ENCODE measurements around the gene LAMA2. TPM values are rescaled to one million over a fixed set of nuclear protein-coding genes. Genes with fewer than 3 reads are reported as not detected.

Gene LAMA2
- total and polyA plus RNA-seq, 2 of the 8 experiments (the other 6 are each of a cell fraction or from before 2014, with no cell fraction given), result 1.3 to 3.8 TPM

DNA sequence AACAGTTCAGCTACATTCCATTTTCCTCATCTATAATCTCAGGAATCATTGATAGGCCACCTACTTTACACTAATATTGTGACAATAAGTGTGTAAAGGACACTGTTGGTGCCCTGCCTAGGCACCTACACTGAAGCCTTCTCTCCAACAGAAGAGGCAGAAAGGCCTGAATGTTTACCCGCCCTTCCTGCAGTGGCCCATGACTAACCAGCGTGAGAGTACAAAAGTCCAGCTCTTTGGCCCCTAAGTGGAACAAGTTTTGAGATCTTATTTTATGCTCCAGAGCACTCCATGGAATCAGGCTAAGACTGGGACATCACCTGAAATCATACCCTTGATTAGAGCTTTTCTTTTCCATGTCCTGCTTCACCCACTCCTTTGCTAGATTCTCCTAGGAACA, 467.3 kb downstream of the LAMA2 start:
- Histone ChIP-seq H3K27me3 (replicated peaks in 1 of 4; ENCODE audit: control insufficient read depth in 3 of 4, extremely low read depth in 1 of 4, insufficient read depth in 3 of 4, low read length in 3 of 4) (no peaks in the 10 kb centered on the region), H3K79me1 (ENCODE audit: low read depth, low read length) (no peaks in the 10 kb centered on the region), H3K23ac (ENCODE audit: insufficient read length) (no peak overlapping the region), H2BK20ac (ENCODE audit: low read length) (no peak overlapping the region), H3K18ac (ENCODE audit: extremely low read depth, low read length) (no peak overlapping the region), H4K20me1 (replicated peaks in 1 of 2; ENCODE audit: control insufficient read depth in 1 of 2, insufficient read depth in 2 of 2, low read length in 2 of 2) (no peaks in the 10 kb centered on the region), H2BK5ac (ENCODE audit: low read depth, low read length) (no peak overlapping the region), H4K8ac (ENCODE audit: extremely low read depth, insufficient read depth, low read length) (no peak overlapping the region), H3K4ac (replicated peaks; ENCODE audit: insufficient read length, low read depth, low read length) (no peak overlapping the region), H3K27ac (ENCODE audit: low read depth, low read length) (no peak overlapping the region), H2AK5ac (ENCODE audit: low read depth, low read length) (no peak overlapping the region), H4K5ac (ENCODE audit: insufficient read length, low read depth, low read length) (no peak overlapping the region), H3K4me3 (ENCODE audit: extremely low read depth in 1 of 4, insufficient read depth in 2 of 4, low read depth in 3 of 4, low read length in 4 of 4) (no peak overlapping the region), H3K79me2 (ENCODE audit: control insufficient read depth in 1 of 2, insufficient read depth in 2 of 2, low read length in 2 of 2) (no peaks in the 10 kb centered on the region), H4K91ac (replicated peaks; ENCODE audit: insufficient read length, low read length) (no peak overlapping the region), H3K4me2 (ENCODE audit: insufficient read depth in 1 of 2, low read depth in 2 of 2, low read length in 2 of 2) (no peak overlapping the region), H3K36me3 (ENCODE audit: control insufficient read depth in 2 of 4, insufficient read depth in 4 of 4, low read length in 3 of 4) (no peaks in the 10 kb centered on the region), H2BK15ac (ENCODE audit: low read length) (no peak overlapping the region), H2AFZ (ENCODE audit: low read length) (no peak overlapping the region), H2BK120ac (replicated peaks; ENCODE audit: low read depth, low read length) (no peak overlapping the region), H3K9ac (replicated peaks in 1 of 4; ENCODE audit: extremely low read depth in 1 of 4, low read depth in 3 of 4, low read length in 3 of 4) (no peak overlapping the region), H2BK12ac (ENCODE audit: low read depth, low read length) (no peak overlapping the region), H3K56ac (replicated peaks; ENCODE audit: insufficient read length, low read depth, low read length) (no peak overlapping the region), H3K9me3 (ENCODE audit: insufficient read depth in 2 of 2, low read depth in 1 of 2, low read length in 1 of 2) (no peaks in the 10 kb centered on the region), H3K4me1 (replicated peaks in 1 of 4; ENCODE audit: control insufficient read depth in 3 of 4, insufficient read depth in 4 of 4, low read length in 3 of 4) (no peaks in the 10 kb centered on the region), H3K14ac (ENCODE audit: insufficient read length) (no peak overlapping the region), H3K23me2 (ENCODE audit: low read depth, low read length) (no peaks in the 10 kb centered on the region)
- WGBS, 2 experiments (ENCODE audit: extremely low coverage in 1 of 2, insufficient coverage in 1 of 2, insufficient read length in 1 of 2, insufficient replicate concordance in 2 of 2, low coverage in 1 of 2, low lambda C conversion rate in 2 of 2, missing lambda C conversion rate in 1 of 2), result 84% methylated on average over 2 of the region's 2 CpGs; no CpG with 5 or more reads in 1 of the 2 experiments
- TF ChIP-seq BRCA1 (IDR thresholded peaks at IDR 0.05; ENCODE audit: low read depth, low read length) (no peak), MAFK (IDR thresholded peaks at IDR 0.05; ENCODE audit: low read depth, low read length) (no peak), RXRA (IDR thresholded peaks at IDR 0.05; ENCODE audit: insufficient read depth, low read depth, low read length) (no peak), SIRT6 (IDR thresholded peaks at IDR 0.05; ENCODE audit: low read length) (no peak)
- TF ChIP-seq, protein P1, sequence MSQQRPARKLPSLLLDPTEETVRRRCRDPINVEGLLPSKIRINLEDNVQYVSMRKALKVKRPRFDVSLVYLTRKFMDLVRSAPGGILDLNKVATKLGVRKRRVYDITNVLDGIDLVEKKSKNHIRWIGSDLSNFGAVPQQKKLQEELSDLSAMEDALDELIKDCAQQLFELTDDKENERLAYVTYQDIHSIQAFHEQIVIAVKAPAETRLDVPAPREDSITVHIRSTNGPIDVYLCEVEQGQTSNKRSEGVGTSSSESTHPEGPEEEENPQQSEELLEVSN (IDR thresholded peaks at IDR 0.05), result no peak
- DNase-seq (ENCODE audit: low read depth in 1 of 2, low spot score in 2 of 2) (no peak), FAIRE-seq (no peak)
- CTCF ChIA-PET (ENCODE audit: partially characterized antibody), result interaction anchor here (0.9 kb wide), 1 partner anchor 8 kb away, joined by 3 read pairs; no protein-coding TSS in a partner anchor
- POLR2A ChIA-PET (ENCODE audit: partially characterized antibody), result no interaction called here
